SK-N-SH treated with all-trans-retinoic acid at 6 μM for 48 hours (cell line): Measurements from ENCODE around the gene ZSWIM7.

Experiments
- ARNTL ChIP-seq: fragments of 450-650 bp; formaldehyde crosslinking; IDR thresholded peaks from 2 replicates; pipeline ENCODE4 v1.5.0; 2020; ENCODE audit warnings: low read depth, mild to moderate bottlenecking, moderate library complexity, borderline replicate concordance
- CSDC2 ChIP-seq: fragments of 250-450 bp; sonication (Bioruptor Pico); IDR thresholded peaks from 2 replicates; pipeline ENCODE4 v1.5.0; 2020; ENCODE audit warnings: mild to moderate bottlenecking, moderate library complexity
- GLIS3 ChIP-seq: fragments of 250-450 bp; sonication (Bioruptor Pico); IDR thresholded peaks from 2 replicates; pipeline ENCODE4 v1.5.0; 2020; ENCODE audit warnings: mild to moderate bottlenecking, moderate library complexity
- OSR1 ChIP-seq: fragments of 250-450 bp; sonication (Bioruptor Pico); IDR thresholded peaks from 2 replicates; pipeline ENCODE4 v1.8.0; 2022; ENCODE audit warnings: moderate library complexity, mild to moderate bottlenecking, inconsistent platforms
- RARB ChIP-seq: fragments of 250-450 bp; sonication (Bioruptor Pico); IDR thresholded peaks from 2 replicates; pipeline ENCODE4 v1.8.0; 2021; ENCODE audit warnings: mild to moderate bottlenecking, moderate library complexity
- SNAI2 ChIP-seq: fragments of 250-450 bp; sonication (Bioruptor Pico); IDR thresholded peaks from 2 replicates; pipeline ENCODE4 v1.5.0; 2020; ENCODE audit warnings: mild to moderate bottlenecking, moderate library complexity
- TOX ChIP-seq: fragments of 250-450 bp; sonication (Bioruptor Pico); IDR thresholded peaks from 2 replicates; pipeline ENCODE4 v1.8.0; 2021; ENCODE audit warnings: mild to moderate bottlenecking, moderate library complexity, borderline replicate concordance
- ZC3H10 ChIP-seq: fragments of 250-450 bp; sonication (Bioruptor Pico); IDR thresholded peaks from 2 replicates; pipeline ENCODE4 v1.5.1; 2021; ENCODE audit warnings: mild to moderate bottlenecking, moderate library complexity
- ZFP3 ChIP-seq: fragments of 250-450 bp; sonication (Bioruptor Pico); IDR thresholded peaks from 2 replicates; pipeline ENCODE4 v1.5.0; 2020; ENCODE audit warnings: mild to moderate bottlenecking, moderate library complexity
- ZFP30 ChIP-seq: fragments of 450-650 bp; formaldehyde crosslinking; IDR thresholded peaks from 2 replicates; pipeline ENCODE4 v1.5.0; 2022; ENCODE audit warnings: mild to moderate bottlenecking, moderate library complexity
- ZNF565 ChIP-seq: fragments of 450-650 bp; formaldehyde crosslinking; conservative IDR thresholded peaks from 2 replicates; pipeline ENCODE4 v1.5.0; 2020; ENCODE audit warnings: low read depth, mild to moderate bottlenecking, moderate library complexity
- ZNF70 ChIP-seq: fragments of 450-650 bp; formaldehyde crosslinking; IDR thresholded peaks from 2 replicates; pipeline ENCODE4 v1.5.0; 2020; ENCODE audit warnings: mild to moderate bottlenecking, moderate library complexity
- TF ChIP-seq, protein P1 (sequence below): fragments of 250-450 bp; sonication (Bioruptor Pico); IDR thresholded peaks from 2 replicates; pipeline ENCODE4 v1.5.1; 2020; ENCODE audit warnings: low read depth, mild to moderate bottlenecking, moderate library complexity
- TF ChIP-seq, protein P2 (sequence below): fragments of 250-450 bp; sonication (Bioruptor Pico); IDR thresholded peaks from 2 replicates; pipeline ENCODE4 v1.8.0; 2020; ENCODE audit warnings: mild to moderate bottlenecking, moderate library complexity, borderline replicate concordance

DNA sequence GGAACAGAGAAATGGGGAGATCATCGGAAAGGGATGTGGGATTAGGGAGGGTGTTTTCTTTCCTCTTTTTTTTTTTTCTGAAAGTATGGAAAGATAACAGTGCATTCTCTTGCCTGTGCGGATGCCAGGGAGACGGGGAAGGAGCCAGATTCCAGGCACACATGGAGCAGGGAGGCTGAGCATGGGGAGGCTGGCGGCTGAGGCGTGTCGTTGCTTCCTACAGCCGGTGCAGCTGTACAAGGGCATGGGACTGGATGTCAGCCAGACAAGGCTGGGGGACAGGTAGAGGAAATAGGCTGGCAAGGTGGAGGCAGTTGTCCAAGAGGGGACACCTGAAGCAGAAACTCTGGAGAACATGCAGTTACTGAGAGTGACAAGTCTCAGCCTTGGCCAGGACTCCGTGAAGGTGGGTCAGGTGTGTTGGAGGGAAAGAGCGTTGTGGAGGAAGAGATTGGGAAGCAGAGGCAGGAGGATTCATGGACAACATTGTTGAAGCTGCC, 71.2 kb downstream of the ZSWIM7 start:
- no peak for TF ChIP-seq GLIS3 (CRISPR knock-in tag)
- TF ChIP-seq SNAI2 (CRISPR knock-in tag) = no peak
- TF ChIP-seq TOX = no peak
- TF ChIP-seq CSDC2 = no peak
- TF ChIP-seq ZFP3 (CRISPR knock-in tag) = no peak
- no peak for TF ChIP-seq OSR1 (CRISPR knock-in tag)
- TF ChIP-seq, protein P1, sequence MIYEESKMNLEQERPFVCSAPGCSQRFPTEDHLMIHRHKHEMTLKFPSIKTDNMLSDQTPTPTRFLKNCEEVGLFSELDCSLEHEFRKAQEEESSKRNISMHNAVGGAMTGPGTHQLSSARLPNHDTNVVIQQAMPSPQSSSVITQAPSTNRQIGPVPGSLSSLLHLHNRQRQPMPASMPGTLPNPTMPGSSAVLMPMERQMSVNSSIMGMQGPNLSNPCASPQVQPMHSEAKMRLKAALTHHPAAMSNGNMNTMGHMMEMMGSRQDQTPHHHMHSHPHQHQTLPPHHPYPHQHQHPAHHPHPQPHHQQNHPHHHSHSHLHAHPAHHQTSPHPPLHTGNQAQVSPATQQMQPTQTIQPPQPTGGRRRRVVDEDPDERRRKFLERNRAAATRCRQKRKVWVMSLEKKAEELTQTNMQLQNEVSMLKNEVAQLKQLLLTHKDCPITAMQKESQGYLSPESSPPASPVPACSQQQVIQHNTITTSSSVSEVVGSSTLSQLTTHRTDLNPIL (CRISPR knock-in tag) = no peak
- no peak for TF ChIP-seq ZFP30 (CRISPR knock-in tag)
- no peak for TF ChIP-seq ZNF565 (CRISPR knock-in tag)
- TF ChIP-seq ARNTL (CRISPR knock-in tag) = no peak
- no peak for TF ChIP-seq RARB (CRISPR knock-in tag)
- no peak for TF ChIP-seq ZC3H10 (CRISPR knock-in tag)
- TF ChIP-seq ZNF70 (CRISPR knock-in tag) = no peak
- TF ChIP-seq, protein P2, sequence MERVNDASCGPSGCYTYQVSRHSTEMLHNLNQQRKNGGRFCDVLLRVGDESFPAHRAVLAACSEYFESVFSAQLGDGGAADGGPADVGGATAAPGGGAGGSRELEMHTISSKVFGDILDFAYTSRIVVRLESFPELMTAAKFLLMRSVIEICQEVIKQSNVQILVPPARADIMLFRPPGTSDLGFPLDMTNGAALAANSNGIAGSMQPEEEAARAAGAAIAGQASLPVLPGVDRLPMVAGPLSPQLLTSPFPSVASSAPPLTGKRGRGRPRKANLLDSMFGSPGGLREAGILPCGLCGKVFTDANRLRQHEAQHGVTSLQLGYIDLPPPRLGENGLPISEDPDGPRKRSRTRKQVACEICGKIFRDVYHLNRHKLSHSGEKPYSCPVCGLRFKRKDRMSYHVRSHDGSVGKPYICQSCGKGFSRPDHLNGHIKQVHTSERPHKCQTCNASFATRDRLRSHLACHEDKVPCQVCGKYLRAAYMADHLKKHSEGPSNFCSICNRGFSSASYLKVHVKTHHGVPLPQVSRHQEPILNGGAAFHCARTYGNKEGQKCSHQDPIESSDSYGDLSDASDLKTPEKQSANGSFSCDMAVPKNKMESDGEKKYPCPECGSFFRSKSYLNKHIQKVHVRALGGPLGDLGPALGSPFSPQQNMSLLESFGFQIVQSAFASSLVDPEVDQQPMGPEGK = no peak
